ENCODE data around the gene LEFTY2.
"Not testable (repeated sequence)": the region's sequence is repeated elsewhere in the genome, so short reads cannot be mapped to it uniquely, and the experiment has no call there.

The LEFTY2 gene

GRCh38 chr1:225899044-225899925, 41.7 kb downstream of the LEFTY2 start:
- no peak for FAIRE-seq

- no peak for FAIRE-seq
These were observed 43.2 kb downstream of the LEFTY2 start for GRCh38 chr1:225897595-225898514.

- FAIRE-seq = no peak
These were observed 44.0 kb downstream of the LEFTY2 start for GRCh38 chr1:225896937-225897549.

- FAIRE-seq = no peak
These were observed 44.5 kb downstream of the LEFTY2 start for GRCh38 chr1:225896494-225896893.

- FAIRE-seq = no peak
These were observed 48.7 kb downstream of the LEFTY2 start for GRCh38 chr1:225892307-225892706.

- FAIRE-seq = no peak
These were observed 49.6 kb downstream of the LEFTY2 start for GRCh38 chr1:225891229-225891972.

- no peak for FAIRE-seq
These were observed 50.4 kb downstream of the LEFTY2 start for GRCh38 chr1:225890346-225891228.

GRCh38 chr1:225889743-225890142, 51.3 kb downstream of the LEFTY2 start:
- FAIRE-seq = no peak

- no peak for FAIRE-seq
These were observed 52.0 kb downstream of the LEFTY2 start, which contains the start of gene LEFTY1 for GRCh38 chr1:225888898-225889601. Gene LEFTY1, minus strand, starts transcription at chr1:225889146. Its CDS starts 80 bp downstream, at chr1:225889066.

GRCh38 chr1:225888289-225888897, 52.6 kb downstream of the LEFTY2 start:
- no peak for FAIRE-seq

GRCh38 chr1:225887554-225888288, 53.3 kb downstream of the LEFTY2 start:
- FAIRE-seq = not testable (repeated sequence)

GRCh38 chr1:225887030-225887314, 54.0 kb downstream of the LEFTY2 start:
- FAIRE-seq = no peak

Data from endometrium (tissue), 2 donors.